Measurements from ENCODE around the gene ACAP1. TPM values are rescaled to one million over a fixed set of nuclear protein-coding genes. Genes with fewer than 3 reads are reported as not detected.

The ACAP1 gene
- total RNA-seq, 8 experiments from 2014 or later: 4.9 to 36.4 (median 11.4) TPM

DNA sequence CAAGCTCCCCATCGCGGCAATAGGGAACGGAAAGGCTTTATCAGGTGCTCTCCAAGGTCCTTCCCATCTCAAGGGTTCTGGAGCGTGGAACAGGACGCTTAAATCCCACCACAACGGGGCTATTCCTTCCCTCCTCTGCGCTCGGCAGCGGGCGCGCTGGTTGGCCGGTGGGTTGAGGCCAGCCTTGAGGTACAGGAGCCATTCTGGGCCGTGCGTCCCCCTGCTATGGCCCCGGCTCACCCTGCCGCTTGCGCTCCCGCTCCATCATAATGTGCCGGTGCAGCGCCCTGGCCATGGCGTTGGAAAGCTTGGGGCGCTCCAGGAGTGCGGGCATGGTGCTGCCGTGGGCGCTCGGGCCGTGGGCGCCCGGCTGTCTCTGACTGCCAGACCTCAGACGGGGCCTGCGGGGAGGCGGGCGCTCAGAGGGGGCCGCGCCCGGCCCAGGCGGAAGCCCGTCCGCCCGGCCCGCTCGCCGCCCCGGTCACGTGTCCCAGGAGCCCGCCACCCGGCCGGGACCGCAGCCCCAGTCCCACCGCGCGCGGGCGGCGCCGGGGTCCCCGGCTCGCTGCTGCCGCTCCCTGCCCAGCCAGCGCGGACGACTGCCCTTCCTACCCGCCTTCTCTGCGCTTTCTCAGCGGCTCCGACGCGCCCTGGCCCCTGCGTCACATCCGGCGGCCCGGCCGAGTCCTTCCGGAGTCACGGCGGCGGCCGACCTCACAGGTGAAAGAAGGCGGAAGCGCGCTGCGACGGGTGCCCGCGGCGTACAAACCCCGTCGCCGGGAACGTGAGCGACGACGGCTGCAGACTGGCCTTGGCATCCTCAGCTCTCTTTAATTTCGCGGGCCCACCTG, 21.4 kb upstream of the ACAP1 start, which contains the start of gene GPS2:
Gene GPS2 (minus strand): TSS at position 642 of the 851 bp plus-strand sequence. CDS start 308 bp downstream, at position 334.
- 0 to 8% (median 2%) methylated on average over 2 to 36 of the region's 95 CpGs; no CpG with 5 or more reads in 3 of the 10 experiments for WGBS, 10 experiments
- H3K4me1 ChIP-seq (replicated peaks in 1 of 2): peaks cover 13 to 14% of the 10 kb centered on the region in 2 donors
- in situ Hi-C loops (cut with MboI; ENCODE audit: low pct_unique_long_range_greater_than_20kb in 2 of 9, low sequenced_read_pairs in 9 of 9, unreplicated experiment in 9 of 9): no loop called here
- ATAC-seq (replicated peaks in 6 of 8): peak; percentile 78 to 91 (median 87)
- H3K4me3 ChIP-seq: peak within 1 kb of the TSS; percentile 71 to 97 (median 89)
- H3K27ac ChIP-seq: peak within 1 kb of the TSS; percentile 91 to 96

DNA sequence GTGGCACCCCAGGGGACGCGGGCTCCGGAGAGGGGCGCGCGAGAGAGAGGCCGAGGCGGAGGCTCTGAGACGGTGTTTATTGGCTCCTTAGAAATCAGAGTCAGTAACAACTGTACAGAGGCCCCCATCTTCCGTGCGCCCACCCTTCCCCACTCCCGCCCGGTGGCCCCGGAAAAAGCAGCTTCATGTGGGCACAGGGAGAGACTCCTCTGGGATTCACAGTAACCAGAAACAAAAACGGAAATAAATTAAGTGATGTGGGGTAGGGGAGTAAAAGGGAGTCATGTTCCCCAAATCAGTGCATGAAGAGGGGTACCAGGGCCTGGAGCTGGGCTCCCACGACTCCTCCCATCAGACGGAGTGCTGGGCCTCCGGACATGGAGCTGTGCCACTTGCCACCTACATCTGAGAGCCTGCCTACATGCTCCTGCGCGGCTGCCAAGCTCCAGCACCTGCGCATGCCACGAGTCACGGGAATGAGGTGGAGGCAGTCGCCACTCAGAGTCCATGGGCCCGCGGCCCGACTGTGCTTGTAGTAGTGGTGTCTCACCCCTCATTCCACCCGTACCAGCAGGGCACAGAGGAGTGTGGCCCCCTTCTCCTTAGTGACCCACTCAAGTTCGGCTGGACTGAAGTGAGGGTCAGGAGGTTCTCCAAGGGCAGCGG, 20.6 kb upstream of the ACAP1 start:
- in situ Hi-C loops (cut with MboI; ENCODE audit: low pct_unique_long_range_greater_than_20kb in 2 of 9, low sequenced_read_pairs in 9 of 9, unreplicated experiment in 9 of 9): no loop called here
- WGBS, 10 experiments: 0 to 90% (median 40%) methylated on average over 1 to 12 of the region's 30 CpGs; no CpG with 5 or more reads in 3 of the 10 experiments
- Histone ChIP-seq H3K4me1 (replicated peaks in 1 of 2) (peaks cover 13 to 14% of the 10 kb centered on the region in 2 donors), H3K4me3 (peak overlapping the region; percentile 71 to 97 (median 89)), H3K27ac (peak overlapping the region; percentile 91 to 96)
- ATAC-seq (replicated peaks in 6 of 8): peak in 1 of 8 experiments; percentile 1

DNA sequence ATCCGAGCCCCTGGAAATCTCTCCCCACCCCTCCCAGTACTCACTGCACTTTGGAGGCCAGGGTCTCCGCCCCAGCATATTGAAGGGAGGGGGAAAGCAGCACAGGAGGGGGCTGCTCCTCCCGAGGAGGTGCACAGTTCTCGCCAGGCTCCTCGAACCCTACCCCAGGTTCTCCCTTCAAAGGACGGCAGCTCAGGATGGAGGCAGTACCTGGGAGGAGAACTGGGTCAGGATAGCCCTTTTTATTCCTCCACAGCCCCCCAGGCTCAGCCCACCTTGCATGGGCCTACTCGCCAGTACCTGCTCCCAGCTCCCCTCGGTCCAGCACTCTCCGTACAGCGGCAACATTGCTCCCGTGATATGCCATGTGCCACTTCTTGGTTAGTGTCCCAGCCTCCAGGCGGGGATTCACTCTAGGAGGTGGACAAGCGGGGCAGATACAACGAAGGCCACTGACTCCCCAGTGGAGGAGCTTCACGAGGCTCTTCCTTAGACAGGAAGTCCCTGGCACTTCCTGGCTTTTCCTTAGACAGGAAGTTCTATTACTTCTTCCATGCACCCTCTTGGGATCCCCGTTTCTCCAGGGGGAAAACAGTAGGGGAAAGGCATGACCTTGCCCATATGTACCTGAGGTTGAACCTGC, 19.0 kb upstream of the ACAP1 start:
- Histone ChIP-seq H3K27ac (no peak overlapping the region), H3K4me1 (replicated peaks in 1 of 2) (peaks cover 13 to 14% of the 10 kb centered on the region in 2 donors), H3K4me3 (no peak overlapping the region)
- 43 to 96% (median 83%) methylated on average over 1 to 9 of the region's 16 CpGs; no CpG with 5 or more reads in 5 of the 10 experiments for WGBS, 10 experiments
- in situ Hi-C loops (cut with MboI; ENCODE audit: low pct_unique_long_range_greater_than_20kb in 2 of 9, low sequenced_read_pairs in 9 of 9, unreplicated experiment in 9 of 9): no loop called here
- no peak for ATAC-seq (replicated peaks in 6 of 8)

DNA sequence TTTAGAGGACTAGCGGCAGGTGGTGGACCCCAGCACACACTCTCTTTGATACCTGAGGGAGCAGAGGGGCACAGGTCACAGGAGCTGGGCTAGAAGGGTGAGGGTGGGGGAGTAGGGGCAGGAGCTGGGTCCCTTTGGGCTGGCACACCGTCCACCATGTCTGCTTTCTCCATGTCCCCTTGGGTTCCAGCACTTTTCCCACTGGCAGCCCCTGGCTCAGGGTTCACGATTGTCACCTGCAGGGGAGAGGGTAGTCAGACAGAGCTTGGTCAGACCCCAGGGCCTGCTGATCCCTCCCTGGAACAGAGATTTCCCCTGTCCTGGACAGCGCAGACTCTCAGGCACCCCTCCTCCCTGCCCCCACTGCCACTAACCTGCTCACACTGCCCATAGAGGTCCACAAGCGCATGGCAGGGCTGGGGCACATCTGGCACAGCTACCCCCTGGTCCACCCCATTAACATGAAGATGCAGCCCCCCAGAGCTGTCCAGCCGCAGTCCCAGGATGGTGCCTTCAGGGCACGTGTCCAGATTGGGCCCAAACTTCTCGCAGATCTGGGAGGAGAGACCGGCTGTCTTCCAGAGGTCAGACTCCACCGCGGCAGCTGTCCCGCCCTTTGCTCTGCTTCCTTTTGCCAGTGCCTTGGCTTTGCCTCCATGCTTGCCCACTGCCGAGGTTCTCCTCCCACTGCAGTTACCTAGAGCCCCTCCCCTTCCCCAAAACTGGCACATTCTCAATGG, 18.0 kb upstream of the ACAP1 start:
- Histone ChIP-seq H3K4me3 (no peak overlapping the region), H3K27ac (no peak overlapping the region), H3K4me1 (replicated peaks in 1 of 2) (peaks cover 13 to 14% of the 10 kb centered on the region in 2 donors)
- in situ Hi-C loops (cut with MboI; ENCODE audit: low pct_unique_long_range_greater_than_20kb in 2 of 9, low sequenced_read_pairs in 9 of 9, unreplicated experiment in 9 of 9): no loop called here
- WGBS, 10 experiments: 40 to 100% (median 93%) methylated on average over 1 to 4 of the region's 13 CpGs; no CpG with 5 or more reads in 5 of the 10 experiments
- ATAC-seq (replicated peaks in 6 of 8): no peak

DNA sequence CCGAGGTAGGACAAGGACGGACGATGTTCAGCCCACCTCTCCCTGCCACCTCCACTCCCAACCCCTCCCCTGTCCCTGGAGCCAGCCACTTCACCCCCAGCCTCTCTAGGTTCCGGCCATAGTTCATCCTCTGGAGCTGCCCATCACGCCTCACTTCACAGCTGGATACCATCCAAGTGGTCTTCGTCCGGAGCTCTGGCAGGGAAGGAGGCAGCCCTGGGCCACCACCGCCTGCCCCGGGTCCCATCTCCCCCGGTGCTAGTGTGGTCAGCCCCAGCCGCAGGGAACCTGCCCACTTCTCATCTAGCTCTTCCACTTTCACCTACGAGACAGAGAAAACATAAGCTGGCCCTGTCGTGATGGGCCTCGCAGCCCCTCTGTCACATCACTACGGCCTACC, 14.9 kb upstream of the ACAP1 start:
- in situ Hi-C loops (cut with MboI; ENCODE audit: low pct_unique_long_range_greater_than_20kb in 2 of 9, low sequenced_read_pairs in 9 of 9, unreplicated experiment in 9 of 9): no loop called here
- Histone ChIP-seq H3K27ac (no peak overlapping the region), H3K4me3 (no peak overlapping the region), H3K4me1 (replicated peaks in 1 of 2) (no peaks in the 10 kb centered on the region)
- WGBS, 10 experiments: 80 to 88% (median 84%) methylated on average over 3 to 8 of the region's 15 CpGs; no CpG with 5 or more reads in 7 of the 10 experiments
- ATAC-seq (replicated peaks in 6 of 8): no peak

DNA sequence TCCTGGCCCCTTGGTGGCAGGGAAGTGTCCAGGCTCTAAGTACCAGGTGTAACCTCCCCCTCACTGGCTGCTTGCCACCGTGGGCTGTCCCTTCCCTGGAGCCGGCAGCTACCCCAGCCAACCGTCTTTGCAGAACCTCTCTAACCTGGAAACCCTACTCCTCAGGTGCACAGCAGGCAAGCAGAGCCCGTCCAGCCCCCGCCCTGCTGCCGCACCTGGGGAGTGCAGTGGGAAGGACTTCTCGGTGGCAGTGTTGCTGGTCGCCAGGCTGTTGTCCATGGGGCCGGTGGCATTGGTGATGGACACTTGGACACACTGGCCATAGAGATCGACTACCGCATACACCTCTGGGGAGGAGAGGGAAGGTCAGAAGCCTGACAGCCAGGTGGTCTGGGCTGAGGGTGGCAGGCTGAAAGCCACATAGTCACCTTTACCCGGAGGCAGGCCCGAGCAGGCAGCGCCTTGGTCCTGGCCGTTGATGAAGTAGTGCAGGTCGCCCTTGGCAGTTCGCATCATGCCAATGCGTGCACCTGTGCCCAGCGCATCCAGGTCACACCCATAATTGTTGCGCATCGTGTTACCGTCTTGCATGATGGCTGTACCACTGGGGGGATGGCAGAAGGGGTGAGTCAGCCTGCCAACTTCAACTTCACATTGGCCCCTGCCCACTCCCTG, 13.7 kb upstream of the ACAP1 start:
- H3K4me1 ChIP-seq (replicated peaks in 1 of 2): no peaks in the 10 kb centered on the region
- no peak overlapping the region for H3K27ac ChIP-seq
- no peak overlapping the region for H3K4me3 ChIP-seq
- in situ Hi-C loops (cut with MboI; ENCODE audit: low pct_unique_long_range_greater_than_20kb in 2 of 9, low sequenced_read_pairs in 9 of 9, unreplicated experiment in 9 of 9): no loop called here
- 92 to 100% (median 100%) methylated on average over 1 to 4 of the region's 22 CpGs; no CpG with 5 or more reads in 5 of the 10 experiments for WGBS, 10 experiments
- ATAC-seq (replicated peaks in 6 of 8): no peak

DNA sequence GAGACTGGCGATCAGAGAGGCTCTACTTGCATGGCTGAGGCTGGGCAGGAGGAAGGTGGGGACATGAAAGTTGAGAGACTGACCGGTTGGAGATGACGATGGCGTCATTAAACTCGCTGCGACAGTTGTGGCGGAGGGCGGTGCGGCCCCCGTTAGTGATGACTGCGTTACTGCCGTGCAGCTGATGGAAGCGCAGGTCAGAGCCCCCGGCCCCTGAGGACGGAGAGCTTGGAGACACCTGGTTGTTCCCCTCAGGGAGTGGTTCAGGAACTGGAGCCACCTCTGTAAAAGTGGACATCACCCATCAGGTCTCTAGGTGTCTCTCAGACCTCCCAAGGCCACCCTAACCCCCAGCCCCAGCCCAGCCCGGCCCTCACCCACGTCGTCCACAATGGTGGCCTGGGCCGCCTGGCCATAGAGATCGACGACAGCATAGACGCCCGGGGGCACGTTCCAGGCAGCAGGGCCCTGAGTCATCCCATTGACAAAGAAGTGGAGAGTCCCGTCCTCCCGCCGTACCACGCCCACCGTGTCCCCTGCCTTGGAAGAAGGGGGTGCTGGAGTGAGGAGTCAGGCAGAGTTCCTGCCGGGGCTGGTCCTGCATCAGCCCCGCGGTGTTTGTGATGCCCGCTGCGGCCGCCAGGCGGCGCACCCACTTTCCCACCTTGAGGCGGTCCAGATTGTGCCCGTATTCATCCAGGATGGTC, 12.4 kb upstream of the ACAP1 start:
- no peak overlapping the region for H3K27ac ChIP-seq
- ATAC-seq (replicated peaks in 6 of 8): peak; percentile 18 to 54 (median 44)
- peak overlapping the region in 1 of 5 donors; percentile 1 for H3K4me3 ChIP-seq
- in situ Hi-C loops (cut with MboI; ENCODE audit: low pct_unique_long_range_greater_than_20kb in 2 of 9, low sequenced_read_pairs in 9 of 9, unreplicated experiment in 9 of 9): no loop called here
- peaks cover 6 to 7% of the 10 kb centered on the region in 2 donors for H3K4me1 ChIP-seq (replicated peaks in 1 of 2)
- 47 to 84% methylated on average over 9 to 13 of the region's 39 CpGs; no CpG with 5 or more reads in 8 of the 10 experiments for WGBS, 10 experiments

DNA sequence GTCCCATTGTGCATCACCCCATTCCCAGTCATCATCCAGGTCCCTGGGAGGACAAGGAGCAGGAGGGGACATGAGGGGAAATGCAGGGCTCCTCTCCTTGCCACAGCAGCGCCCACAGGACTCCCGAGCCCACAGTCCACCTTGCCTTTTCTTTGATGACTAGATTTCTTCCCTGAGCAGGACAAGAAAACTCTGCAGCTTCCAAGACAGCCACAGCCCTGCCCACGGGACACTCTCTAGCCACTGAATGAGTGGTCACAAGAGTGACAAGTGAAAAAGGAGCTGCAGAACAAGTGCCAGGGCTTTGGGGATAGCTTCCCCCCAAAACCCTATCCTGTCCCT, 11.9 kb upstream of the ACAP1 start:
- no peak for ATAC-seq (replicated peaks in 6 of 8)
- H3K27ac ChIP-seq: no peak overlapping the region
- H3K4me1 ChIP-seq (replicated peaks in 1 of 2): peaks cover 6 to 7% of the 10 kb centered on the region in 2 donors
- in situ Hi-C loops (cut with MboI; ENCODE audit: low pct_unique_long_range_greater_than_20kb in 2 of 9, low sequenced_read_pairs in 9 of 9, unreplicated experiment in 9 of 9): no loop called here
- 60 to 100% (median 100%) methylated on average over 1 to 2 of the region's 3 CpGs; no CpG with 5 or more reads in 5 of the 10 experiments for WGBS, 10 experiments
- H3K4me3 ChIP-seq: peak overlapping the region in 1 of 5 donors; percentile 1

DNA sequence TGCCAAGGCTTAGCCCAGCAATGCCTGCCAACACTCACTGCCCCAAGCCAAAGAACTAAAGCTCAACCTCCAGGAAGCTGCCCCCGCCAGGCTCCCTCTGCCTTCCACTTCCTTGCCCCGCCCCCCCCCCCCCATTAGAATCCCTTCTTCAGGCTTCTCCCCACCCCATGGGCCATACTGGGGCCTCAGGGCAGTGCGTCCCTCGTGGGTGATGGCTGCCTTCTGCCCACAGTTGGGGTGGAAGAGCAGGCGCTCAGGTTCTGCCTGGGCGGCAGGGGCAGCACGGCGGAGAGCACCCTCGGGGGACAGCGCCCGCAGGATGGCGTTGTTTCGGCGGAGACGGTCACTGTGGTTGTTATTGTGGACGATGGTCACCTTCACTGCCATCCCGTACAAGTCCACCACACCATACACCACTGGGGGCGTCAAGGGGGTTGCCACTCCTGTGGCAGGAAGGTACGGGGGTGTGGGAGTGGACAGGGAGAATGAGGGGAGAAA, 11.2 kb upstream of the ACAP1 start:
- 90 to 100% methylated on average over 2 of the region's 19 CpGs; no CpG with 5 or more reads in 8 of the 10 experiments for WGBS, 10 experiments
- no peak for ATAC-seq (replicated peaks in 6 of 8)
- in situ Hi-C loops (cut with MboI; ENCODE audit: low pct_unique_long_range_greater_than_20kb in 2 of 9, low sequenced_read_pairs in 9 of 9, unreplicated experiment in 9 of 9): no loop called here
- H3K4me3 ChIP-seq: no peak overlapping the region
- no peak overlapping the region for H3K27ac ChIP-seq
- peaks cover 6 to 7% of the 10 kb centered on the region in 2 donors for H3K4me1 ChIP-seq (replicated peaks in 1 of 2)

DNA sequence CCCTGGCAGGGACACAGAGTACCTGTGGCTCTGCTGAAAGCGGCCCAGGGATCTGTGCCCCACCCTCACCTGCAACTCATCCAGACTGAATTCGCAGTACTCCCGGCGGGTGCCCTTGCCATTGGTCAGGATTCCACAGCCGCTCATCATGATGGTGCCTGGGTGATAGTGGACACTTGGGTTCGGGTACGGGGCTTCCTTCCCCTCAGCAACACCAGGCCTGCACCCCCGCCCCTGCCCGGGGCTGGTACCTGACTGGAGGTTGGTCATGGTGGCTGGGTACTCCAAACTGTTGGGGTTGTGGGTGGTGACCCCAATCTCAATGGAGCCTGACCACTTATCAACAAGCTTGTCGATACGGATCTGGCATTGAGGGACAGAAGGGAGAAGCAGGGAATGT, 10.1 kb upstream of the ACAP1 start:
- peaks cover 13% of the 10 kb centered on the region in 2 donors for H3K4me1 ChIP-seq (replicated peaks in 1 of 2)
- WGBS, 10 experiments: 94 to 100% (median 100%) methylated on average over 2 to 4 of the region's 11 CpGs; no CpG with 5 or more reads in 5 of the 10 experiments
- no peak for ATAC-seq (replicated peaks in 6 of 8)
- in situ Hi-C loops (cut with MboI; ENCODE audit: low pct_unique_long_range_greater_than_20kb in 2 of 9, low sequenced_read_pairs in 9 of 9, unreplicated experiment in 9 of 9): no loop called here
- no peak overlapping the region for H3K27ac ChIP-seq
- no peak overlapping the region for H3K4me3 ChIP-seq

DNA sequence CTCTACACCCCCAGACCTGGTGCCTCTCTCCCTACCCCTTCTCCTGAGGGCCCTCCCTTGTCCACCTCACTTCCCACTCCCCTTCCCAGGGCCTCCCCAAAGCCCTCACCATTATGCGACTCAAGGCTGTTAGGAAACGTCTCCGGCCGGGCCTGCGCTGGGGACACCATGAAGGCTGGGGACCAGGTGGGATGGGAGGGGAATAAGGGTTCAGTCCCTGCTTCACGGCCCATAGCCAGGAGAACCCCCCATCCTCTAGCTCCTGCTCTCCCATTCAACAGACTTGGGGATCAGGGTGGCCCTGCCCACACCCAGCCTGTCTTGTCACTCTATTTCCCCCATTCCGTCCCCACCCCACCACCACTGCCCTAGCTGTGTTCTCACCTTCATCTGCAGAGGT, 9.3 kb upstream of the ACAP1 start:
- in situ Hi-C loops (cut with MboI; ENCODE audit: low pct_unique_long_range_greater_than_20kb in 2 of 9, low sequenced_read_pairs in 9 of 9, unreplicated experiment in 9 of 9): no loop called here
- no peak for ATAC-seq (replicated peaks in 6 of 8)
- H3K4me3 ChIP-seq: no peak overlapping the region

More for the DNA sequence above, 9.3 kb upstream of the ACAP1 start:
- Histone ChIP-seq H3K27ac (no peak overlapping the region), H3K4me1 (replicated peaks in 1 of 2) (peaks cover 13% of the 10 kb centered on the region in 2 donors)
- WGBS, 10 experiments: 80% methylated on average over 2 of the region's 7 CpGs; no CpG with 5 or more reads in 9 of the 10 experiments

All from motor neuron (in vitro differentiated cells).